ENCODE results near the gene PDXDC1. TPM values are rescaled to one million over a fixed set of nuclear protein-coding genes. Genes with fewer than 3 reads are reported as not detected.
"Not testable (repeated sequence)": the region's sequence is repeated elsewhere in the genome, so short reads cannot be mapped to it uniquely, and the experiment has no call there.

The PDXDC1 gene
- total RNA-seq, 1 experiment from 2014 or later = 127 TPM

DNA sequence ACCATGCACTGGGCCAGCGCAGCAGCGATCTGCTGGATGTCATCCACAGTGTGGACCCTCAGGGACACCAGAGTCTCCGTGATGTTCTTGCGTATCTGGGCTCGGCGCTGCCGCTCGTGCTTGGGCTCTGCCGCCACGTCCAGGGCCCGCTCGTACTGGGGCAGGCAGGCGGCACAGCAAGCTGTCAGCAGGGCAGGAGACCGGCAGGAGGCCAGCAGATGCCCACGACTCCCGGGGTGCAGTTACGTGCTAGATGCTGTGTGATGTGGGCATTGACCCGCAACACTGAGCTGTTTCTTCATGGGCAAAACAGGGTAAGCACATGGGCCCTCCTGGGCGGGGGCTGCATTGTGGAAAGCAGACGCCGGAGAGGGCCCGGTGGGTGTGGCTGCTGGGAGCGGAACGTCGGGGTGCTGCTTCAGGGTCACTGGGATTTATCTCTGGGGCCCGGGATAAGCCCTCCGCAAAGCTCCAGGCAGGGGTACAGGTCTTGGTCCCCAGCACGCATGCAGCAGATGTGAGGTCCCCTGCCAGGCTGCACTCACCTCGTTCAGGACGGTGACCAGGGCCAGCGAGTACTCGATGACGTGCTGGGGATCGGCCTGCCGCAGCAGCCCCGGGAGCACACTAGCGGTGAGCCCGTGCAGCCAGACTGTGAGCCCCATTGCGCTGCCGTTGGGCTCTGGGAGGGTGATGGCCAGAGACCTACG is 158.0 kb downstream of the PDXDC1 start:
- DNase-seq (ENCODE audit: low read depth, low spot score); in situ Hi-C loops (cut with HindIII; ENCODE audit: low pct_unique_long_range_greater_than_20kb, low sequenced_read_pairs): not testable (repeated sequence)

DNA sequence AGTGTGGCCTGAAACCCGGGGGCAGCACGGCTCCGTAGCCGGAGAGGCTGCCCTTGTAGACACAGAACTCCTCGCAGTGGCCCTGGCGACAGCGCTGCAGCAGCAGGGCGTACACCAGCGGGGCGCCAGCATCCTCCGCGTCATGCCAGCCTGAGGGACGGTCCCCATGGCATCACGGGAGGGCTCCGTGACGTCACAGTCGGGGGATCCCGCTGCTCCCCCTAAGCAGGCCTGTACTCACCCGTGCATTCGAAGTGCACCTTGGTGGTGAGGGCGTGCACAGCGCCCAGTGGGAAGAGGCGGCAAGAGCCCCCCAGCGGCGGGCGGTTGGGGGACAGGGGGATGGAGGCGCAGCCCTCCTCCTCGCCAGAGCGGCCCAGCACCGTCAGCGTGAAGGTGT is 158.7 kb downstream of the PDXDC1 start:
- in situ Hi-C loops (cut with HindIII; ENCODE audit: low pct_unique_long_range_greater_than_20kb, low sequenced_read_pairs); DNase-seq (ENCODE audit: low read depth, low spot score): not testable (repeated sequence)

DNA sequence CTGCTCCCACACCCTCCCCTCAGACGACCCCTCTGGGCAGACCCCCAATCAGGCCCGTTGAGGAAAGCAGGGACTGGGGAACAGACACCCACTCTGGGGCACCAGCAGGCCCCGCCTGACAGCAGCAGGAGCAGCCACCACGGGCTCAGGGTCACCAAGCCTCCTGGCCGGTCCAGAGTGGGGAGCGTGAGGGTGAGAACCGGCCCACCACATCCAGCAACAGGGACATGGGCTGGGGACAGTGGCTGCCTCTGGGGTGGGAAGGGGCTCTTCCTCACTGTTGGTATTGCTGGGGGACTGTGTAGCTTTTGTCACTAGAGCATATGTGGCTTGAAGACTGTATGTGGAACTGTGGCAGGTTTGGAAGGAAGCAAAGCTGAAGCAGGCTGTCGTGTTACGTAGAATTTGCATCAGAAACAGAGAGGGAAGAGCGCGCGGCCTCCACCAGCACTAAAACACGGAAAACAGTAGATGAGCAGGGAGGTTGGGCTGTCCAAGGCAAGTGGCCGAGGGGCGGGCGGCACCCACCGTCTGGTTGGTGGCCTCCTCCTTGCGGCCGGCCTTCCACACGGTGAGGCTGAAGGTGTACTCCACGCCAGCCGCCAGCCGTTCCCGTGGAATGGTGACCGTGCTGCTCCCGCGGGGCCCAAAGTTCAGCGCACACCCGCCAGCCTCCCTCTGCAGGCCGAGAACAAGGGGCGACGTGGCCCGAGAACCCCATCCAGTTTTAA is 160.1 kb downstream of the PDXDC1 start:
- DNase-seq (ENCODE audit: low read depth, low spot score); in situ Hi-C loops (cut with HindIII; ENCODE audit: low pct_unique_long_range_greater_than_20kb, low sequenced_read_pairs): not testable (repeated sequence)

DNA sequence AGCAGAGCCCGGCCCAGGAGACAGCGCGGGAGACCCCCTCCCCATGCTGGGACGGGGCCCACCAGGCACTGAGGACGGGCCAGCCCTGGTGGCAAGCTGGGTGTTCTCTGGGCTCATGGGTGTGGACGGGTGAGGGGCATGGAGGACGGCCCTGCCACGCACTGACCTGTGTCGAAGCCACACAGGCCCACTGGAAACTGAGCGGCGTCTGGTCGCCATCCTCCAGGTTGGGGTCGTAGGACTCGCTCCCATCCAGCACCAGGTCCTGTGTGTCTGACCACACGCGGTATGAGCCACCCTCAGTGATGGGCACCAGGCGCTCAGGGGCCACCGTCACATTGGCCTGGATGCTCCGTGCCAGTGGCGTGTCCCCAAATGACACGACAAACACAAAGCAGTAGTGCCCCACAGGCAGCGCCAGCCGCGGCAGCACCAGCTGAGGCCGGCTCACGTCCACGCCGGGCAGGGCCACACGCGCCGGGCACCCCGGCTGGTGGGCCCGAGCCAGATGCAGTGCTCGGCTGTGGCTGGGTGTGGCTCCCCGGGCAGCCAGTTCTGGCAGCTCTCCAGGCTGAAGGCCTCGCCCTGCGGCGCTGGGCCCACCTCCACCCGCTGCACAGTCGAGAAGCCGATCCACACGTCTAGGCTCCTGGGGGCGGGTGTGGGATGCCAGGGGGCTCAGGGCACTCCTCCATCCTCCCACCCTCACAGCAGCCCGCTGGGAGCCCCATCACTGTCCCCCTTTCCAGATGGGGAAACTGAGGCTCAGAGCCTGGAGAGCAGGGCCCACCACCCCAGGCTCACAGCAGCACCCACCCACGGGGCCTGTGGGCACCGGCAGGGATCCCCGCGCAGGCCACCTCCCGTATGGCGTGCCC is 160.9 kb downstream of the PDXDC1 start:
- in situ Hi-C loops (cut with HindIII; ENCODE audit: low pct_unique_long_range_greater_than_20kb, low sequenced_read_pairs); DNase-seq (ENCODE audit: low read depth, low spot score): not testable (repeated sequence)

DNA sequence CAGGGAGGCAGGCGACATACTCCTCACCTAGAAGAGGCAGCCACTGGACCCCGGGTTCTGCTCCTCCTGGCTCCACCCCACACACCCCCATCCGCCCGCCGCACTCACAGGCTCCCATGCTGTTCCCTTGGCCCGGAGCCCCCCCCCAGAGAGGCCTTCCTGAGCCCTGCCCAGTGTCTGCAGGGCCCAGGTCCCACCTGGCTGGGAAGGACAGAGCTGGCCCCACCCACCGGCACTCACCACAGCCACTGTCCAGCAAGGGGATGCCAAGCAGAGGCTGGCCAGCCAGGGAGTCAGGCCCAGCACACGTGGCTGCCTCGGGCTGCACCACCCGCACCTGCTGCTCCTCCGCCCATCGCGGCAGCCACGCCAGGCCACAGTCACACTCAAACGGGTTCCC is 162.7 kb downstream of the PDXDC1 start:
- in situ Hi-C loops (cut with HindIII; ENCODE audit: low pct_unique_long_range_greater_than_20kb, low sequenced_read_pairs); DNase-seq (ENCODE audit: low read depth, low spot score): not testable (repeated sequence)

DNA sequence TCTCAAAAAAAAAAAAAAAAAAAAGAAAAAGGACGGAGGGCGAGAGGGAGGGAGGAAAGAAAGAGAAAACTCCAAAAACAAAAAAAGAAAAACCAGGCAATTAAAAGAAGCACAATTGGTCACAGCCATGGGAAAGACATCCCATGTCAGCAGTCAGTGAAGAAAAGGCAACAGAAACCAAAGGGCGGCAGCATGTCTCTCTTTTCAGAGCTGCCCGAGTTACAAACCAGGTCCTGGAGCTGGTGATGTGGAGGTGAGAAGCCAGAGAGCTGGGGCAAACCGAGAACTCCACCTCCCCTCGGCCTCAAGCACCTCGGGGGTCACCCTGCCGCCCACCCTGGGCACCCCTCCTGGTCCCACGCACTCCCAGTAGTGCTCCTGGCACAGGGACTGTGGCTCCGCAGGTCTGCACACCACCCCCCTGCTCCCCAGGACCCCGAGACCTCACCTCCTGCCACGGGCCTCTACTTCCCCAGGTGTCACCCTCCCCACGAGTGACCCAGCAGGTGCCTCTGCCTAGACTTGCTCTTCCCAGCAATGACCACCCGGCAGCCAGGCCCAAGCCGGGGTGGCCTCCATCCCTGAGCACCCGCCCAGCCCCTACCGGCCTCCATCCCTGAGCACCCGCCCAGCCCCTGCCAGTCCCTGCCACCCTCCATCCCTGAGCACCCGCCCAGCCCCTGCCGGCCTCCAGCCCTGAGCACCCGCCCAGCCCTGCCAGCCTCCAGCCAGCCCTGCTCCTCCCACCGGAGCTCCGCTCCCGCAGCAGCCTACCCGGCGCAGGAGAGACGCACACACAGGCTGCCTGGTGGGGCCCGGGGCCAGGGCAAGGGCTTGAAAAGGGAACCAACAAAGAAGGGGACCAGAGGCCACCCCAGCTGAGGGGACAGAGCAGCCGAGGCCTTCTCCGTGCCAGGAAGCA is 165.9 kb downstream of the PDXDC1 start:
- in situ Hi-C loops (cut with HindIII; ENCODE audit: low pct_unique_long_range_greater_than_20kb, low sequenced_read_pairs); DNase-seq (ENCODE audit: low read depth, low spot score): not testable (repeated sequence)

DNA sequence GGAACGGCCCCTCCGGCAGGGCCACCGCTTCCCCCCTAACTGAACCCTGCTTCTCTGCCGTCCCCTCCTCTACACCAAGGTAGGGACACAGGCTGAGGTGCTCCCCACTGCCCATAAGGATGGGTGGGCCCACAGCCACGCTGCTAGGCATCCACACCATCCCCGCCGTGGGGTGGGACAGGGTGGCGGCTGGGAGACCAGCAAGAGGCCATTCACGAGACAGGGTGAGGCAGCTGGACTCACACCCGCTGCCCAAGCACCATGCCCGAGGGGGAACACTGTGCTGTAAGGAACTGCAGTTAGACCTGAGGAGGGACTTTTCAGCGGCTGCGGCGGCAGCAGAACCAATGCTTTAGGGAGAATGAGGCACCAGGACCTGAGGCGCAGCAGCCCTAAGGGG is 166.8 kb downstream of the PDXDC1 start:
- in situ Hi-C loops (cut with HindIII; ENCODE audit: low pct_unique_long_range_greater_than_20kb, low sequenced_read_pairs) = no loop called here
- no peak for DNase-seq (ENCODE audit: low read depth, low spot score)

DNA sequence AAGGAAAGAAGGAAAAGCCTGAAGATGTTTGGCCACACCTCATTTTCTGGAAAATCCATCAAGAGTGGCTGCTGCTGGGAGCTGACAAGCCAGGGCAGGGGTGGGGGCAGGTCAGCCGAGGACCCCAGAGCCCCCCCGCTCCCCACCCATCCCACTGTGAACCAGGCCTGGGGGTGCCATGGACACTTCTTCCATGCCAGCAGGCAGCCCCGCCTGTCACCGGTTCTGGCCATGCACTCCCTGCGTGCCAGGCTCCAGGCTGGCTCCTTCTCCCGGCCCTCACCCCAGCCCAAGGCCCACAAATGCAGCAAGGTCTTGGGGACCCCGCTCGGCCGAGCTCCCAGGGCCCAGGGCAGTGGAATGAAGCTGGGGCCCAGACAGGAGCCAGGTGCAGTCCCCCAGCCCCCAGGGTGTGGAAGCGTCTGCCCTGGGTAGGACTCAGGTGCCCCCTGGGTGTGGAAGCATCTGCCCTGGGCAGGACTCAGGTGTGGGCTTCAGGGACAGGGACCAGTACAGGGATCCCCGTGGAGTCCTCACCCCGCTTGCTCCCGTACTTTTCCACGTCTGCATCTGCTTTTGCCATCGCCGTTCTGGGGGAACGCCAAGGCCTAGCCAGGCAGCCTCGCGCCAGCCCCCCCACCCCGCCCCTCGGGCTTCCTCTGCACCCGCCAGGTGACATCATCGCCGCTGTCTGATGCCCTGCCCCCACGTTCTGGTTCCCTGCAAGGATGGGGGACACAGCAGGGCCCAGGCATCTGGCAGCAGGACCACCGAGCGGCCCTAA is 167.5 kb downstream of the PDXDC1 start:
- DNase-seq (ENCODE audit: low read depth, low spot score); in situ Hi-C loops (cut with HindIII; ENCODE audit: low pct_unique_long_range_greater_than_20kb, low sequenced_read_pairs): not testable (repeated sequence)

DNA sequence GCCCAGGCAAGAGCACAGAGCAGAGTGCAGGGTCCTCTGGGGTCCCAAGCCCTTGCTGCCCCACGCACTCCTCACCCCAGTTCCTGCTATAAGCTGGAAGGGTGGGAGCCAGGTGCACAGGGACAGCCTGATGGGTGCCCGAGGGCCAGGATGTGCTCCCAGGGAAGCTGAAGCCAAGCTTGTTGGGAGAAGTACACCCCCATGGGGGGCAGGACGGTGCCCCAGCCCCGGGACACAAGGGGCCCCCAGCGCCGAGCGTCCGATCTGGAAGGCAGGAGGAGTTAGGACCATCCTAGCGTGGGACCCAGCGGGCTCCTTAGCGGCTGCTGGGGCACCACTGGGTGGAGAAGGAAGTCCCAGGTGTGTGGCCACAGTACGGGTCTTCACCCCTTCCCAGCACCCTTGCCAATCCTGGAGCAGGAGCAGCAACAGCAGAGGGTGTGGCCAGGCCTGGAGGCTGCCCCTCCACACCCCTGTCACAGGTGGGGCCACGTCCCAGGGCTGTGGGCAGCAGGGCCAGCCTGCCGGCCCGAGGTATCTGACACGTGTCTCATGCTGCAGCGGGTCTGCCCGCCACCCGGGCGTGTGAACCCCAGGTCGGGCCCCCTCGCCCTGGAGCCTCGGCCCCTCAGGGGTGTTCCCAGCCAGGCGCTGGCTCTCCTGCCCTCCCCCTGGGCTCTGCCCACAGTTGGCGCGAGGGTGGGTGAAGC is 168.2 kb downstream of the PDXDC1 start:
- DNase-seq (ENCODE audit: low read depth, low spot score); in situ Hi-C loops (cut with HindIII; ENCODE audit: low pct_unique_long_range_greater_than_20kb, low sequenced_read_pairs): not testable (repeated sequence)

DNA sequence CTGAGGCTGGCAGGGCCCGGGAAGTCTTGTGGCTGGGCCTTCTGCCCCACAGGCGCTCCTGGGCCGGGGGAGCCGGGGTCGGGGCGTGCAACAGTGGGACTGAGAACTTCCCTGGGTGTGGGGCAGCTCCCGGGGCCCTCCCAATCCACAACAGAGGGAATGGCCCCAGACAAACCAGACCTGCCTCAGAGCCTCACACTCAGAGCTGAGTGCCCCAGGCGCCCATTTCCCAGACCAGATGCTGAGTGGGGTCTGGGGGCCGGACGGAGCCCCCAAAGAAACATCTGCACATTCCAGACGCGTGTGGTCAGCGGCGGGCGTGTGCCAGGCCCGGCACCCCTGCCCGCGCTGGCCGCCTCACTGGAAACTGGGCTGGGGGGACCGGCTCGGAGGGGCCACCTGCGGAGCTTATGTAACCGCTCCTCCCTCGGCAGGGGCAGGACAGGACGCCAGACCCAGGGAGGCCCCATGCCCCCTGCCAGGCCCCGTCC is 168.8 kb downstream of the PDXDC1 start:
- in situ Hi-C loops (cut with HindIII; ENCODE audit: low pct_unique_long_range_greater_than_20kb, low sequenced_read_pairs); DNase-seq (ENCODE audit: low read depth, low spot score): not testable (repeated sequence)

DNA sequence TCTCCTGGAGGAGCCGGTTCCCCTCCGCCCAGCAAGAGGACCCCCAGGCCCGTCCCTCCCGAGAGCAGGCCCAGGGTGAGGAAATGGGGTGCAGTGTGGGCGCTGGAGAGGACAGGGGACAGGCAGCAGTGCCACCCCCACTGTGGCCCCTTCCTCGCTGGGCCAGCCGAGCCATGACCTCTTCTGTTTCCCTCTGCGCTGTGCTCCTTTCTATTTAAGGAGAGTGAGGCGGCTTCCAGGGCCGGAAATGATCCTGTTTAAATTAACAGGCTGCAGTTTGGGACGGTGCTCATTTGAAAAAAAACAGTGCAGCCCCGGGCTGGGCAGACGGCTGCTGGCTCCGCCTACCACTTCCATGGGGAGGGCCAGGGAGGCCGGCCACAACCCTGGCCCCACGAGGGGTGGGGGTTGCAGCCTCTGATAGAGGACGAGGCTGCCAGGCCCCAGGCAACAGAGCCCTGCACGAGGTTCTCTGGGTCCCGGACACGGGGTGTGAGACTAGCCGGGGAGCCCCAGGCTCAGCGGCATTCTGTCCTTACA is 169.3 kb downstream of the PDXDC1 start:
- not testable (repeated sequence) for DNase-seq (ENCODE audit: low read depth, low spot score)

DNA sequence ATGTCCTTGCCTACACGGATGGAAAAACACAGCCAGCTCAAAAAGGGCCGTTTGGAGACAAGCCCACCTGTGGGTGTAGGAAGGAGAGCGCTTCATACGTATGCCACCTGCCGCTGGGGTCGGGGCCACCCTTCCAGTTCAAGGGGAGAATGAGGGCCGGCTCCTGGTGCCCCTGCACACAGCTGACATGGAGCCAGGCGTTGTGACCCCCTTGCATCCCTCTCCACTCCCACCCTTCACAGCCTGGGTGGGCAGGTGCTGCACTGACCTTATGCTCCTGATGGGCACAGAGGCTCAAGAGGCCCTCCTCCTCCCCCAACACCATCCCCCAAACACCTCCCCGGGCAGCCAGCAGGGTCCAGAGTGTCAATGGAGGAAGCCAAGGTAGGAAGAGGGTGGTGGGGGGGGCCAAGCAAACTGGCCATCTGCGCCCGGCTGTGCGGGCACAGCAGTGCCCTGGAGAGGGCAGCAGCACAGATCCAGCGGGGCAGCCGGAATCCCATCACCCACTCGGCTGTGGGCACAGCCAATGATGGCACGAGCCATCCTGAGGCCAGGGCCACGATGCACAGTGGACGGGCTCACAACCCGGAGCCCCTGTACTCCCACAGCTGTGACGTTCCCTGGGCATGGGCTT is 170.1 kb downstream of the PDXDC1 start:
- DNase-seq (ENCODE audit: low read depth, low spot score); in situ Hi-C loops (cut with HindIII; ENCODE audit: low pct_unique_long_range_greater_than_20kb, low sequenced_read_pairs): not testable (repeated sequence)

More for the DNA sequence above, 169.3 kb downstream of the PDXDC1 start:
- in situ Hi-C loops (cut with HindIII; ENCODE audit: low pct_unique_long_range_greater_than_20kb, low sequenced_read_pairs) = not testable (repeated sequence)

DNA sequence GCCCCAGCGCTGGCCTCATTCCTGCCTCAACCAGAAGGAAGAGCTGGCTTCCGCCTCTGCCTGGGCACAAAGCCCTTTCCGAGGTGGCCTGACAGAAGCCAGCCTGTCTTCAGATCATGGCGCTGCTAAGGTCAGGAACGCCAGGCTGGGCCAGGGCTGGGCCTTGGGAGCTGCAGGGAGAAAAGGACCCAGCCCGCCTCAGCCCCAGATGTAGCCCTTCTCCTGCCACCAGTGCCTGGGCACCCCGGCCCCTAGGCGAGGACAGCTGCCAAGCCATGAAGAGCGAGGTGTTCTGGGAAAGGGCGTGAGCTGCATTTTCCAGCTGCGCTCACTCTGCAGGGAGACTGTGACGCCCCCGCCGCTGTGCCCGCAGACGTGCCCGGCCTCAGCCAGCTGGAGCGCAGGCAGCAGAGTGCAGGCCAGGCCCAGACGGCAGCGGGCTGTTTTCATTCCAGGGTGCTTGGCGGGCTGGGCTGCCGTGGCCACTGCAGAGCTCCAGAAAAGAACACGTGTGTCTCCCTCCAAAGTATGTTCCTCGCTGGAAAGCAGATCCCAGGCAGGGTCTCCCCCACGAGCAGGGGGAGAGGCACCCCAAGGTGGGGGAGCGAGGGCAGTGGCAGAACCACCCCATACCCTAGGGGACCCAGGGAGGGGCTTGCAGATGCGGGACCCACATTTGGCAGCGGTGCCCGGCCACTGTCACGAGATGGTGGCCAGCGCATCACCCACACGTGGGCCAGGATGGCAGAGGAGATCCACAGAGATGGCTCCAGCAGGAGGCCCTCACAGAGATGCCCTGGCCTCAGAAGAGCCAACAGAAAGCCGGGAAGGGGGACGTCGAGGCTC is 170.8 kb downstream of the PDXDC1 start:
- DNase-seq (ENCODE audit: low read depth, low spot score); in situ Hi-C loops (cut with HindIII; ENCODE audit: low pct_unique_long_range_greater_than_20kb, low sequenced_read_pairs): not testable (repeated sequence)

DNA sequence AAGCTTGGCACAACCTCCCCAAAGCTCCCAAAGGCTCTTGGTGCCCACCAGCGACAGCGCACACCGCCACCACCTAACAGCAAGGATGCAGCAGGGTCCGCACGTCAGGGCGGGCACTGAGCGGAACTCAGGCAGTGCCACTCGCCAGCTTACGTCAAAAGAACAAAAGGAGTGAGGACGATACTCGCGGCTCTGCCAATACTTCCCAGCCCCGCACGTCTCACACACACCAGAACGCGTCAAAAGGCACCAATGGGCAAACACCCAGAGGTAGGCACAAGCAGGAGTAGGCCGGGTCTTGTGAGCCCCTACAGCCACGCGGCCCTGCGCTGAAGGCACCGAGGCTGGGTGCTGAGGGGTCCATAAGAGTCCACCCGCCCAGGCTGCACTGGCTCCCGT is 171.4 kb downstream of the PDXDC1 start:
- in situ Hi-C loops (cut with HindIII; ENCODE audit: low pct_unique_long_range_greater_than_20kb, low sequenced_read_pairs); DNase-seq (ENCODE audit: low read depth, low spot score): not testable (repeated sequence)

All from SK-MEL-5 (cell line).